Measurements from ENCODE around the gene CLEC4D. TPM values are rescaled to one million over a fixed set of nuclear protein-coding genes. Genes with fewer than 3 reads are reported as not detected.

Gene CLEC4D
- total RNA-seq, 1 experiment from 2014 or later, result not detected

- CTCF ChIA-PET, result no interaction called here
- POLR2A ChIA-PET, result no interaction called here
These were observed 49.0 kb downstream of the CLEC4D start for GRCh38 chr12:8562310-8562709.

More at GRCh38 chr12:8562310-8562709, 49.0 kb downstream of the CLEC4D start:
- H3K27ac ChIP-seq (ENCODE audit: low read depth, low read length), result no peak overlapping the region
- ATAC-seq (no peak), DNase-seq (ENCODE audit: low read depth, low spot score) (no peak)
- BruUV-seq (replicated peaks), result no TSS peak
- no peaks in the 10 kb centered on the region for H3K9me3 ChIP-seq (ENCODE audit: control insufficient read depth in 1 of 2, insufficient read depth in 1 of 2, low read depth in 1 of 2, low read length in 2 of 2)
- H3K9me2 ChIP-seq (ENCODE audit: insufficient read depth), result no peaks in the 10 kb centered on the region
- no peaks in the 10 kb centered on the region for H3K79me2 ChIP-seq (ENCODE audit: insufficient read depth, low read length)
- intact Hi-C loops (cut with micrococcal nuclease), result no loop called here
- H3K4me3 ChIP-seq (replicated peaks in 1 of 2; ENCODE audit: low read depth in 1 of 2, low read length in 2 of 2), result no peak overlapping the region
- no peaks in the 10 kb centered on the region for H3K36me3 ChIP-seq (ENCODE audit: control insufficient read depth in 1 of 2, insufficient read depth in 2 of 2, low read length in 2 of 2)
- H2AFZ ChIP-seq (ENCODE audit: low read depth, low read length, poor library complexity, severe bottlenecking), result no peak overlapping the region
- no peaks in the 10 kb centered on the region for H3K4me1 ChIP-seq (ENCODE audit: control insufficient read depth in 1 of 2, insufficient read depth in 2 of 2, low read length in 2 of 2)
- no peaks in the 10 kb centered on the region for H3K27me3 ChIP-seq (ENCODE audit: insufficient read depth, low read length)
- no peaks in the 10 kb centered on the region for H4K20me1 ChIP-seq (ENCODE audit: insufficient read depth)
- H3K4me2 ChIP-seq (ENCODE audit: low read length), result no peak overlapping the region
- TF ChIP-seq EGR1 (IDR thresholded peaks at IDR 0.05; ENCODE audit: low read depth) (no peak), CTCF (IDR thresholded peaks at IDR 0.05 in 2 of 3, conservative IDR thresholded peaks at IDR 0.05 in 1 of 3; ENCODE audit: borderline replicate concordance in 1 of 3, insufficient read depth in 1 of 3, low read depth in 2 of 3, low read length in 2 of 3) (peak in 2 of 3 experiments; percentile 41 to 63; a peak in 4 of 6 replicates), YY1 (IDR thresholded peaks at IDR 0.05; ENCODE audit: extremely low read depth, insufficient replicate concordance, low read depth, low read length) (no peak), SP1 (IDR thresholded peaks at IDR 0.05; ENCODE audit: low read depth) (no peak), REST (IDR thresholded peaks at IDR 0.05; ENCODE audit: low read depth) (no peak)
- H3K9ac ChIP-seq (ENCODE audit: low read length), result no peak overlapping the region
- RAD21 ChIA-PET (ENCODE audit: low non-redundant PET in 1 of 2, low total read pairs in 2 of 2, uncharacterized antibody in 2 of 2, unreplicated experiment in 2 of 2), result no interaction called here

Data from HCT116 (cell line).